Endodermal cell (in vitro differentiated cells): ENCODE measurements around the gene ACBD4. TPM values are rescaled to one million over a fixed set of nuclear protein-coding genes. Genes with fewer than 3 reads are reported as not detected.

Experiments used
- DNase-seq: peaks from one replicate; pipeline ENCODE4 v3.0.0-alpha.2; 2017
- H3K27ac ChIP-seq: 2 replicates; pipeline ENCODE4 v1.5.1; 2013; ENCODE audit warnings: mild to moderate bottlenecking, low read depth, low read length, moderate library complexity
- H3K27me3 ChIP-seq: 2 replicates; pipeline ENCODE4 v1.6.1; 2013; ENCODE audit warnings: mild to moderate bottlenecking, low read length, moderate library complexity; ENCODE audit not compliant: insufficient read depth, control insufficient read depth, poor library complexity, severe bottlenecking
- H3K36me3 ChIP-seq: 2 replicates; pipeline ENCODE4 v1.7.0; 2013; ENCODE audit warnings: mild to moderate bottlenecking, low read length, moderate library complexity; ENCODE audit not compliant: control insufficient read depth, insufficient read depth
- H3K4me1 ChIP-seq: one replicate; pipeline ENCODE4 v1.7.0; 2013; ENCODE audit warnings: low read length; ENCODE audit not compliant: control insufficient read depth, insufficient read depth
- H3K4me3 ChIP-seq: 2 replicates; pipeline ENCODE4 v1.5.1; 2013; ENCODE audit warnings: mild to moderate bottlenecking, low read length, moderate library complexity
- H3K9ac ChIP-seq: 2 replicates; pipeline ENCODE4 v1.6.1; 2013; ENCODE audit warnings: mild to moderate bottlenecking, low read length, moderate library complexity; ENCODE audit not compliant: poor library complexity, severe bottlenecking; ENCODE audit errors: extremely low read depth
- H3K9me3 ChIP-seq: 2 replicates; pipeline ENCODE4 v1.6.1; 2013; ENCODE audit warnings: mild to moderate bottlenecking, low read length, moderate library complexity; ENCODE audit not compliant: control insufficient read depth
- H3K27ac Mint-ChIP-seq: 2 replicates; pipeline ENCODE4 v1.8.0; 2020; ENCODE audit warnings: mixed read lengths
- H3K27me3 Mint-ChIP-seq: 2 replicates; pipeline ENCODE4 v1.8.0; 2021; ENCODE audit warnings: mild to moderate bottlenecking, mixed read lengths; ENCODE audit not compliant: insufficient read depth
- H3K36me3 Mint-ChIP-seq: 2 replicates; pipeline ENCODE4 v1.8.0; 2020; ENCODE audit warnings: low read depth, mixed read lengths
- H3K4me1 Mint-ChIP-seq: 2 replicates; pipeline ENCODE4 v1.8.0; 2020; ENCODE audit warnings: mixed read lengths
- H3K4me3 Mint-ChIP-seq: 2 replicates; pipeline ENCODE4 v1.8.0; 2020; ENCODE audit warnings: mild to moderate bottlenecking, moderate library complexity, mixed read lengths
- H3K9me3 Mint-ChIP-seq: 2 replicates; pipeline ENCODE4 v1.8.0; 2020; ENCODE audit warnings: mild to moderate bottlenecking, mixed read lengths
- WGBS, 2 experiments: methylation state at CpG; one replicate each; pipeline versions ENCODE4 v1.1.5 to v1.1.7; 2013; ENCODE audit warnings: missing lambda C conversion rate in 2 of 2, mixed read lengths in 1 of 2; ENCODE audit not compliant: insufficient coverage in 1 of 2, insufficient read length in 1 of 2; 5-methylcytosine and 5-hydroxymethylcytosine counted together
- total RNA-seq, 2 donors: library from RNA; stranded (reverse); fragmentation: NEBNext Ultra II Directional in 1 of 2; extraction: Animal tissue kit (Norgen Biotek cat#: 25700) in 1 of 2; gene quantifications; 2 replicates in 1 of 2; 3 replicates in 1 of 2; pipeline ENCODE4 v1.2.1, GENCODE V29; 2021
- TF ChIP-seq, protein P1 (sequence below): fragments of 200-600 bp; sonication (generic); conservative IDR thresholded peaks from 2 replicates; pipeline ENCODE4 v1.5.0; 2021; ENCODE audit warnings: antibody characterized with exemption, mild to moderate bottlenecking

ACBD4 gene
- total RNA-seq, 2 donors from 2014 or later: 17.4 to 19.5 TPM

- WGBS, 2 experiments: 67 to 96% methylated on average over 2 to 7 of the region's 7 CpGs
- H3K27ac ChIP-seq: no peak overlapping the region
- H3K4me3 ChIP-seq: no peak overlapping the region
- no peaks in the 10 kb centered on the region for H3K36me3 ChIP-seq
- no peaks in the 10 kb centered on the region for H3K9me3 ChIP-seq
- TF ChIP-seq, protein P1, sequence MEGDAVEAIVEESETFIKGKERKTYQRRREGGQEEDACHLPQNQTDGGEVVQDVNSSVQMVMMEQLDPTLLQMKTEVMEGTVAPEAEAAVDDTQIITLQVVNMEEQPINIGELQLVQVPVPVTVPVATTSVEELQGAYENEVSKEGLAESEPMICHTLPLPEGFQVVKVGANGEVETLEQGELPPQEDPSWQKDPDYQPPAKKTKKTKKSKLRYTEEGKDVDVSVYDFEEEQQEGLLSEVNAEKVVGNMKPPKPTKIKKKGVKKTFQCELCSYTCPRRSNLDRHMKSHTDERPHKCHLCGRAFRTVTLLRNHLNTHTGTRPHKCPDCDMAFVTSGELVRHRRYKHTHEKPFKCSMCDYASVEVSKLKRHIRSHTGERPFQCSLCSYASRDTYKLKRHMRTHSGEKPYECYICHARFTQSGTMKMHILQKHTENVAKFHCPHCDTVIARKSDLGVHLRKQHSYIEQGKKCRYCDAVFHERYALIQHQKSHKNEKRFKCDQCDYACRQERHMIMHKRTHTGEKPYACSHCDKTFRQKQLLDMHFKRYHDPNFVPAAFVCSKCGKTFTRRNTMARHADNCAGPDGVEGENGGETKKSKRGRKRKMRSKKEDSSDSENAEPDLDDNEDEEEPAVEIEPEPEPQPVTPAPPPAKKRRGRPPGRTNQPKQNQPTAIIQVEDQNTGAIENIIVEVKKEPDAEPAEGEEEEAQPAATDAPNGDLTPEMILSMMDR: no peak
- Mint-ChIP-seq H3K36me3 (no peaks in the 10 kb centered on the region), H3K27me3 (no peaks in the 10 kb centered on the region), H3K27ac (no peak overlapping the region), H3K4me1 (peaks cover 12% of the 10 kb centered on the region), H3K9me3 (no peaks in the 10 kb centered on the region), H3K4me3 (no peak overlapping the region)
- H3K27me3 ChIP-seq: no peaks in the 10 kb centered on the region
- H3K9ac ChIP-seq: no peak overlapping the region
- H3K4me1 ChIP-seq: peaks cover 4% of the 10 kb centered on the region
- no peak for DNase-seq
These were observed 42.1 kb downstream of the ACBD4 start for GRCh38 chr17:45177563-45177962.

- no peak overlapping the region for H3K27ac Mint-ChIP-seq
These were observed 48.7 kb downstream of the ACBD4 start for GRCh38 chr17:45184144-45184543.

DNA sequence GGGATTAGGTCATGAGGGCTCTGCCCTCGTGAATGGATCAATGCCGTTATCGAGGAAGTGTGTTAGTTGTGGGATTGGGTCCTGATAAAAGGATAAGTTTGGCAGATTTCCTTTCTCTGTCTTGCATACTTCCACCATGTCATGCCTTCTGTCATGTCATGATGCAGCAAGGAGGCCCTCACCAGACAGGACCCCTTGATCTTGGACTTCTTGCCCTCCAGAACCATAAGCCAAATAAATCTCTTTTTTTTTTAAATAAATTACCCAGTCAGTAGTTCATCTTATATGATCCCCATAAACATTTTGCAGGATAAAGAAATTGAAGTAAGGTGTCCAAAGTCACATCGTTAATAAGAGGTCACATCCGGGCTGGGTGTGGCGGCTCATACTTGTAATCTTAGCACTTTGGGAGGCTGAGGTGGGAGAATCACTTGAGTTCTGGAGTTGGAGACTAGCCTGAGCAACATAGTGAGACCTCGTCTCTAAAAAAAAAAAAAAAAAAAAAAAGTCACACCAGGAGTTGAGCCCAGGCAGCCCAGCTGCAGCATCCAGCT is 51.4 kb downstream of the ACBD4 start:
- TF ChIP-seq, protein P1: no peak
- peaks cover 2% of the 10 kb centered on the region for H3K27me3 Mint-ChIP-seq
- H3K27ac Mint-ChIP-seq: peak overlapping the region; percentile 19
- Histone ChIP-seq H3K9ac (no peak overlapping the region), H3K4me3 (no peak overlapping the region), H3K36me3 (no peaks in the 10 kb centered on the region), H3K4me1 (no peaks in the 10 kb centered on the region), H3K27me3 (no peaks in the 10 kb centered on the region), H3K9me3 (no peaks in the 10 kb centered on the region), H3K27ac (no peak overlapping the region)
- no peak for DNase-seq
- no peak overlapping the region for H3K4me3 Mint-ChIP-seq
- 93% methylated on average over 6 to 7 of the region's 7 CpGs for WGBS, 2 experiments
- H3K4me1 Mint-ChIP-seq: peaks cover 3% of the 10 kb centered on the region
- H3K9me3 Mint-ChIP-seq: peaks cover 4% of the 10 kb centered on the region
- H3K36me3 Mint-ChIP-seq: no peaks in the 10 kb centered on the region

More at GRCh38 chr17:45184144-45184543, 48.7 kb downstream of the ACBD4 start:
- no peak for DNase-seq
- Mint-ChIP-seq H3K4me1 (peaks cover 3% of the 10 kb centered on the region), H3K9me3 (no peaks in the 10 kb centered on the region), H3K4me3 (no peak overlapping the region), H3K36me3 (no peaks in the 10 kb centered on the region), H3K27me3 (no peaks in the 10 kb centered on the region)
- no peak overlapping the region for H3K4me3 ChIP-seq
- no peaks in the 10 kb centered on the region for H3K9me3 ChIP-seq
- no peak overlapping the region for H3K27ac ChIP-seq
- 94 to 96% methylated on average over 4 to 5 of the region's 5 CpGs for WGBS, 2 experiments
- TF ChIP-seq, protein P1: no peak
- no peak overlapping the region for H3K9ac ChIP-seq
- no peaks in the 10 kb centered on the region for H3K4me1 ChIP-seq
- H3K27me3 ChIP-seq: no peaks in the 10 kb centered on the region
- no peaks in the 10 kb centered on the region for H3K36me3 ChIP-seq
